Suprapubic skin (tissue), 3 donors: ENCODE measurements around the gene AMER3.
"Not testable (repeated sequence)": the region's sequence is repeated elsewhere in the genome, so short reads cannot be mapped to it uniquely, and the experiment has no call there.

ENCODE experiments used
- CTCF ChIP-seq, 2 donors: fragments of 200-600 bp in 1 of 2; fragments of 450-650 bp in 1 of 2; sonication (generic) in 1 of 2; IDR thresholded peaks; one replicate each; pipeline ENCODE4 v1.5.1; 2016 to 2019; ENCODE audit warnings: antibody characterized with exemption in 2 of 2, mild to moderate bottlenecking in 1 of 2, moderate library complexity in 1 of 2
- POLR2A ChIP-seq, 2 donors: fragments of 450-650 bp; IDR thresholded peaks; one replicate each; pipeline ENCODE4 v1.6.1; 2017; ENCODE audit warnings: antibody characterized with exemption in 2 of 2, mild to moderate bottlenecking in 2 of 2, moderate library complexity in 2 of 2

GRCh38 chr2:130714795-130715194 lies 40.5 kb upstream of the AMER3 start:
- not testable (repeated sequence) for TF ChIP-seq CTCF, POLR2A (IDR thresholded peaks at IDR 0.05)
